K562 (cell line): ENCODE measurements around the gene TEX52. TPM values are rescaled to one million over a fixed set of nuclear protein-coding genes. Genes with fewer than 3 reads are reported as not detected.

Experiments
- ATAC-seq: fragments of 200-7000 bp; cut with Tn5 transposase; 3 replicates; pipeline ENCODE4 v1.9.1; 2020; ENCODE audit warnings: moderate library complexity
- BruUV-seq: library from RNA; stranded (reverse); fragments of 400-500 nt; replicated peaks from 2 replicates; lab custom pipeline; 2021; lab: Mats Ljungman, UMichigan
- CTCF ChIA-PET: fragments of 300-600 bp; formaldehyde crosslinking; extraction: SDS; loops from one replicate; lab custom pipeline; 2021; ENCODE audit warnings: low intra/inter-chr PET ratio; lab: Yijun Ruan, JAX
- POLR2A ChIA-PET: fragments of 300-600, 350-650 bp; sonication (Branson Sonifier 250); formaldehyde crosslinking; extraction: SDS; loops from one replicate; lab custom pipeline; 2021; ENCODE audit warnings: antibody characterized with exemption, inconsistent platforms; lab: Yijun Ruan, JAX
- DNase-seq, 4 experiments: peaks; one replicate each; pipeline versions ENCODE4 v3.0.0 to v3.0.0-alpha.2; 2011 to 2018; ENCODE audit warnings: low spot score in 3 of 4, mixed read lengths in 3 of 4; ENCODE audit errors: extremely low read depth in 1 of 4
- FAIRE-seq: peaks from 2 replicates; lab custom pipeline; 2011; peaks lifted over from hg19 to GRCh38; lab: Jason Lieb, UNC
- H2AFZ ChIP-seq: 2 replicates; pipeline ENCODE4 v1.6.0; 2011; ENCODE audit warnings: low read depth, low read length, control low read depth, inconsistent platforms
- H3K27ac ChIP-seq: fragments of 200-600 bp; 3 replicates; pipeline ENCODE4 v1.8.0; 2011; ENCODE audit warnings: low read depth, mild to moderate bottlenecking, control low read depth, inconsistent platforms, low read length, moderate library complexity, mixed read lengths; ENCODE audit errors: extremely low read depth
- H3K27me3 ChIP-seq, 2 experiments: fragments of 300-600 bp in 1 of 2; 2 replicates in 1 of 2; 3 replicates in 1 of 2; pipeline versions ENCODE4 v1.6.0 to v1.8.0; 2011; ENCODE audit warnings: inconsistent platforms in 2 of 2, low read length in 2 of 2, mild to moderate bottlenecking in 1 of 2, mixed read lengths in 1 of 2, moderate library complexity in 1 of 2; ENCODE audit not compliant: control insufficient read depth in 2 of 2, insufficient read depth in 2 of 2
- H3K36me3 ChIP-seq: fragments of 300-600 bp; 3 replicates; pipeline ENCODE4 v1.8.0; 2011; ENCODE audit warnings: mild to moderate bottlenecking, low read length, inconsistent platforms; ENCODE audit not compliant: control insufficient read depth, insufficient read depth
- H3K4me1 ChIP-seq, 2 experiments: fragments of 200-600 bp in 1 of 2; replicated peaks in 1 of 2; 2 replicates in 1 of 2; 3 replicates in 1 of 2; pipeline versions ENCODE4 v1.5.1 to v1.8.0; 2011; ENCODE audit warnings: inconsistent platforms in 2 of 2, low read length in 2 of 2, mild to moderate bottlenecking in 1 of 2, mixed read lengths in 1 of 2, moderate library complexity in 1 of 2; ENCODE audit not compliant: control insufficient read depth in 2 of 2, insufficient read depth in 2 of 2
- H3K4me2 ChIP-seq: 2 replicates; pipeline ENCODE4 v1.6.1; 2011; ENCODE audit warnings: low read length, control low read depth, inconsistent platforms, mixed read lengths; ENCODE audit not compliant: insufficient read depth
- H3K4me3 ChIP-seq: fragments of 200-600 bp; sonication (generic), shearing (Covaris generic); 2 replicates; pipeline ENCODE4 v1.5.1; 2016; ENCODE audit warnings: control low read depth, inconsistent platforms
- H3K79me2 ChIP-seq: fragments of 200-600 bp; 3 replicates; pipeline ENCODE4 v1.8.0; 2011; ENCODE audit warnings: low read length, inconsistent platforms; ENCODE audit not compliant: control insufficient read depth, insufficient read depth
- H3K9ac ChIP-seq, 2 experiments: 2 replicates each; pipeline versions ENCODE4 v1.6.0 to v1.6.1; 2011; ENCODE audit warnings: low read depth in 2 of 2, low read length in 2 of 2, control low read depth in 1 of 2, inconsistent platforms in 1 of 2, mild to moderate bottlenecking in 1 of 2, mixed read lengths in 1 of 2; ENCODE audit not compliant: insufficient read depth in 1 of 2
- H3K9me1 ChIP-seq: one replicate; pipeline ENCODE4 v1.6.0; 2011; ENCODE audit warnings: inconsistent platforms, mild to moderate bottlenecking, low read length, moderate library complexity; ENCODE audit not compliant: control insufficient read depth, insufficient read depth
- H3K9me3 ChIP-seq: replicated peaks from 2 replicates; pipeline ENCODE4 v1.5.1; 2011; ENCODE audit warnings: low read depth, low read length, inconsistent platforms; ENCODE audit not compliant: control insufficient read depth, insufficient read depth
- H4K20me1 ChIP-seq: replicated peaks from 2 replicates; pipeline ENCODE4 v1.6.1; 2011; ENCODE audit warnings: low read length, inconsistent platforms, mixed read lengths; ENCODE audit not compliant: control insufficient read depth, insufficient read depth
- POLR2G ChIP-seq: fragments of 200-400 bp; formaldehyde crosslinking; IDR thresholded peaks from 2 replicates; pipeline ENCODE4 v1.6.1; 2017; ENCODE audit warnings: low read depth, mild to moderate bottlenecking, antibody characterized with exemption, low read length, moderate library complexity
- SMARCC2 ChIP-seq: fragments of 450-650 bp; IDR thresholded peaks from 2 replicates; pipeline ENCODE4 v1.6.1; 2017; ENCODE audit warnings: antibody characterized with exemption, moderate library complexity, mild to moderate bottlenecking, low read depth
- WGBS: fragments of 100-300 bp; shearing (Covaris generic); methylation state at CpG from one replicate; pipeline ENCODE4 v1.1.6; 2016; ENCODE audit warnings: low coverage, mixed read lengths; ENCODE audit not compliant: insufficient coverage; ENCODE audit errors: missing lambda C conversion rate; 5-methylcytosine and 5-hydroxymethylcytosine counted together
- in situ Hi-C: fragments of 300-500 bp; cut with MboI; formaldehyde crosslinking; loops from 4 replicates; pipeline ENCODE4 v1.15.0; 2018; ENCODE audit warnings: inconsistent platforms, mixed read lengths
- intact Hi-C: fragments of 100-400 bp; cut with micrococcal nuclease; formaldehyde crosslinking; loops from 2 replicates; pipeline ENCODE4 v1.14.2; 2022
- polyA plus RNA-seq, 8 experiments: library from polyadenylated mRNA; depleted of rRNA in 4 of 8; stranded (reverse) in 5 of 8; unstranded in 3 of 8; fragments of >200 nt; fragmentation: Nextera tagmentation in 2 of 8; fragmentation: Illumina TruSeq in 1 of 8; extraction: Ambion mirVana in 2 of 8; extraction: Trizol in 1 of 8; gene quantifications; 2 replicates each; pipeline versions ENCODE4 v1.2.1 to v1.2.3, GENCODE V29; 2011 to 2014; ENCODE audit warnings: inconsistent platforms in 1 of 8, missing spikeins in 1 of 8
- total RNA-seq, 7 experiments: library from RNA; depleted of rRNA in 6 of 7; stranded (reverse); fragments of >200 nt in 6 of 7; fragmentation: Illumina TruSeq in 2 of 7; extraction: Trizol in 2 of 7; gene quantifications; 2 replicates each; pipeline versions ENCODE4 v1.2.1 to v1.2.3, GENCODE V29; 2011 to 2021; ENCODE audit warnings: low replicate concordance in 1 of 7
- TF ChIP-seq, protein P1 (sequence below): sonication (generic); formaldehyde crosslinking; IDR thresholded peaks from 2 replicates; pipeline ENCODE4 v1.8.0; 2023; ENCODE audit warnings: mild to moderate bottlenecking, missing genetic modification reagents
- TF ChIP-seq, protein P2 (sequence below): fragments of 450-650 bp; IDR thresholded peaks from 2 replicates; pipeline ENCODE4 v1.6.1; 2016; ENCODE audit warnings: antibody characterized with exemption
- TF ChIP-seq, protein P3 (sequence below): sonication (generic); formaldehyde crosslinking; IDR thresholded peaks from 2 replicates; pipeline ENCODE4 v1.5.0; 2020; ENCODE audit warnings: missing genetic modification reagents
- TF ChIP-seq, protein P4 (sequence below): fragments of 250-450 bp; sonication (Bioruptor Pico); IDR thresholded peaks from 2 replicates; pipeline ENCODE4 v1.4.0; 2020; ENCODE audit warnings: mild to moderate bottlenecking, moderate library complexity, borderline replicate concordance

The TEX52 gene
- total and polyA plus RNA-seq, 9 of the 15 experiments (the other 6 are each of a cell fraction or from before 2014, with no cell fraction given), result not detected

DNA sequence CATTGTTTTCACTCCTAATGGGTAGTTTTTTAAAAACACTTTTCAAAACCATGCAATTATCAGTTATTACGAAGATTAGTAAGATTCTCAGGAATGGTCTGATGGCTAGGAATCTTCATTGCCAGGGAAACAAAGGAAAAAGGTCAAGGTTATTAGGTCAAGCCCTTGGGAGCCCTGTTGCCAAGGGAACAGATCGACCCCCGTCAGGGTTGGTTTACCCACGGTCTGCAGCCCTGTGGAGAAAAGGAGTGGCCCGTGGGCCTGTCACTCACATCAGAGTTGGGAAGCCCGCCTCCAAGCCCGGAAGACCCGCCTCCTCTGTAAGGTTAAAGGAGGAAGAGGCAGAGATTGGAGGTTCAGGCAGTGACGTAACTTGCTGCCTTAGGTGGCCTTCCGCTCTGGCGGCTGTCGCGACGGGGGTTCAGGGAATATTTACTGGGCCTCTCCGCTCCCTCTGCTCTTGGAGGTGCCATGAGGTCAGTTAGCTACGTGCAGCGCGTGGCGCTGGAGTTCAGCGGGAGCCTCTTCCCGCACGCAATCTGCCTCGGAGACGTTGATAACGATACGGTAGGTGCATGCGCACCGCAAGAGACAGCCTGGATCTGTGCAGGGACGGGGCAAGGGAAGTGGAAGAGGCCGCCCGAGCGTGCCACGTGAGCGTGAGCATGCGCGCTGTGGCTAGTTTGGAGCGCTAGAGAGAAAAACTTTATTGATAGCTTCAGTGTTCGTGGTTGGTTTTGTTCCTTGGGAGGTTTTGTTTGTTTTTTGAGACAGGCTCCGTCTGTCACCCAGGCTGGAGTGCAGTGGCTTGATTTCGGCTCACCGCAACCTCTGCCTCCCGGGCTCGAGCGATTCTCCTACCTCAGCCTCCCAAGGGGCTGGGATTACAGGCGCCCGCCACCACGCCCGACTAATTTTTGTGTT is 44.3 kb downstream of the TEX52 start, which contains the start of gene ITFG2 (continued):
- TF ChIP-seq, protein P1, sequence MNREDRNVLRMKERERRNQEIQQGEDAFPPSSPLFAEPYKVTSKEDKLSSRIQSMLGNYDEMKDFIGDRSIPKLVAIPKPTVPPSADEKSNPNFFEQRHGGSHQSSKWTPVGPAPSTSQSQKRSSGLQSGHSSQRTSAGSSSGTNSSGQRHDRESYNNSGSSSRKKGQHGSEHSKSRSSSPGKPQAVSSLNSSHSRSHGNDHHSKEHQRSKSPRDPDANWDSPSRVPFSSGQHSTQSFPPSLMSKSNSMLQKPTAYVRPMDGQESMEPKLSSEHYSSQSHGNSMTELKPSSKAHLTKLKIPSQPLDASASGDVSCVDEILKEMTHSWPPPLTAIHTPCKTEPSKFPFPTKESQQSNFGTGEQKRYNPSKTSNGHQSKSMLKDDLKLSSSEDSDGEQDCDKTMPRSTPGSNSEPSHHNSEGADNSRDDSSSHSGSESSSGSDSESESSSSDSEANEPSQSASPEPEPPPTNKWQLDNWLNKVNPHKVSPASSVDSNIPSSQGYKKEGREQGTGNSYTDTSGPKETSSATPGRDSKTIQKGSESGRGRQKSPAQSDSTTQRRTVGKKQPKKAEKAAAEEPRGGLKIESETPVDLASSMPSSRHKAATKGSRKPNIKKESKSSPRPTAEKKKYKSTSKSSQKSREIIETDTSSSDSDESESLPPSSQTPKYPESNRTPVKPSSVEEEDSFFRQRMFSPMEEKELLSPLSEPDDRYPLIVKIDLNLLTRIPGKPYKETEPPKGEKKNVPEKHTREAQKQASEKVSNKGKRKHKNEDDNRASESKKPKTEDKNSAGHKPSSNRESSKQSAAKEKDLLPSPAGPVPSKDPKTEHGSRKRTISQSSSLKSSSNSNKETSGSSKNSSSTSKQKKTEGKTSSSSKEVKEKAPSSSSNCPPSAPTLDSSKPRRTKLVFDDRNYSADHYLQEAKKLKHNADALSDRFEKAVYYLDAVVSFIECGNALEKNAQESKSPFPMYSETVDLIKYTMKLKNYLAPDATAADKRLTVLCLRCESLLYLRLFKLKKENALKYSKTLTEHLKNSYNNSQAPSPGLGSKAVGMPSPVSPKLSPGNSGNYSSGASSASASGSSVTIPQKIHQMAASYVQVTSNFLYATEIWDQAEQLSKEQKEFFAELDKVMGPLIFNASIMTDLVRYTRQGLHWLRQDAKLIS (CRISPR knock-in tag), result no peak

DNA sequence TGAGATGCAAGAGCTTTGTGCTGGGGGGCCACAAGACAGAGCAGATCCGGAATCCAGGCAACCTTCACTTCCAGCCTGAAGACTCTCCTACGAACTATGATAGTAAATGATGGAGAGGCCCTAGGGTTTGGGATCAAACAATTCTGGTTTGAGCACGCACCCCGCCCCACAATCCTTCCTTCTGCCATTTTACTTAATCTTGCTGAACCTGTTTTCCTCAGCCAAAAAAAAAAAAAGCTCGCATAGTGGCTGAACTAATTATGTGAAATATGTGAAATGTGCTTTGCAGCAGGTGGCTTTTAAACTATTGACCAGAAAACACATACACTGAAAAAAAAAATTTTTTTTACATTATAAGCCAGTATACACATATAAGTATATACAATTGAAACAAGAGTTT is 45.0 kb downstream of the TEX52 start:
- Histone ChIP-seq H3K4me2 (no peak overlapping the region; the same call in 1 of the 2 replicates), H2AFZ (peak overlapping the region; percentile 83), H3K9me1 (no peaks in the 10 kb centered on the region), H3K9ac (peak overlapping the region in 1 of 2 experiments; percentile 90; a peak in 2 of 4 replicates), H3K79me2 (peaks cover 19% of the 10 kb centered on the region), H4K20me1 (no peaks in the 10 kb centered on the region), H3K4me3 (no peak overlapping the region), H3K27me3 (no peaks in the 10 kb centered on the region), H3K9me3 (no peaks in the 10 kb centered on the region), H3K27ac (peak overlapping the region; percentile 61), H3K4me1 (peaks cover 0 to 2% of the 10 kb centered on the region in 2 experiments; a peak in 1 of 5 replicates), H3K36me3 (peaks cover 13% of the 10 kb centered on the region; the same call in 1 of the 3 replicates)
- in situ Hi-C loops, result no loop called here
- POLR2A ChIA-PET, result no interaction called here
- DNase-seq, result no peak
- no peak for ATAC-seq
- intact Hi-C loops, result no loop called here
- BruUV-seq, result no TSS peak
- CTCF ChIA-PET, result no interaction called here
- FAIRE-seq, result no peak
- 52% methylated on average over 4 of the region's 5 CpGs for WGBS
- TF ChIP-seq SMARCC2 (no peak), POLR2G (no peak)
- TF ChIP-seq, protein P2, sequence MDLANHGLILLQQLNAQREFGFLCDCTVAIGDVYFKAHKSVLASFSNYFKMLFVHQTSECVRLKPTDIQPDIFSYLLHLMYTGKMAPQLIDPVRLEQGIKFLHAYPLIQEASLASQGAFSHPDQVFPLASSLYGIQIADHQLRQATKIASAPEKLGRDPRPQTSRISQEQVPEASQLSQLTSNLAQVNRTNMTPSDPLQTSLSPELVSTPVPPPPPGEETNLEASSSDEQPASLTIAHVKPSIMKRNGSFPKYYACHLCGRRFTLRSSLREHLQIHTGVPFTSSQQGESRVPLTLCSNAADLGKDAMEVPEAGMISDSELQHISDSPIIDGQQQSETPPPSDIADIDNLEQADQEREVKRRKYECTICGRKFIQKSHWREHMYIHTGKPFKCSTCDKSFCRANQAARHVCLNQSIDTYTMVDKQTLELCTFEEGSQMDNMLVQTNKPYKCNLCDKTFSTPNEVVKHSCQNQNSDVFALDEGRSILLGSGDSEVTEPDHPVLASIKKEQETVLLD, result no peak
- TF ChIP-seq, protein P3, sequence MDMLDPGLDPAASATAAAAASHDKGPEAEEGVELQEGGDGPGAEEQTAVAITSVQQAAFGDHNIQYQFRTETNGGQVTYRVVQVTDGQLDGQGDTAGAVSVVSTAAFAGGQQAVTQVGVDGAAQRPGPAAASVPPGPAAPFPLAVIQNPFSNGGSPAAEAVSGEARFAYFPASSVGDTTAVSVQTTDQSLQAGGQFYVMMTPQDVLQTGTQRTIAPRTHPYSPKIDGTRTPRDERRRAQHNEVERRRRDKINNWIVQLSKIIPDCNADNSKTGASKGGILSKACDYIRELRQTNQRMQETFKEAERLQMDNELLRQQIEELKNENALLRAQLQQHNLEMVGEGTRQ (CRISPR knock-in tag), result no peak
- TF ChIP-seq, protein P4, sequence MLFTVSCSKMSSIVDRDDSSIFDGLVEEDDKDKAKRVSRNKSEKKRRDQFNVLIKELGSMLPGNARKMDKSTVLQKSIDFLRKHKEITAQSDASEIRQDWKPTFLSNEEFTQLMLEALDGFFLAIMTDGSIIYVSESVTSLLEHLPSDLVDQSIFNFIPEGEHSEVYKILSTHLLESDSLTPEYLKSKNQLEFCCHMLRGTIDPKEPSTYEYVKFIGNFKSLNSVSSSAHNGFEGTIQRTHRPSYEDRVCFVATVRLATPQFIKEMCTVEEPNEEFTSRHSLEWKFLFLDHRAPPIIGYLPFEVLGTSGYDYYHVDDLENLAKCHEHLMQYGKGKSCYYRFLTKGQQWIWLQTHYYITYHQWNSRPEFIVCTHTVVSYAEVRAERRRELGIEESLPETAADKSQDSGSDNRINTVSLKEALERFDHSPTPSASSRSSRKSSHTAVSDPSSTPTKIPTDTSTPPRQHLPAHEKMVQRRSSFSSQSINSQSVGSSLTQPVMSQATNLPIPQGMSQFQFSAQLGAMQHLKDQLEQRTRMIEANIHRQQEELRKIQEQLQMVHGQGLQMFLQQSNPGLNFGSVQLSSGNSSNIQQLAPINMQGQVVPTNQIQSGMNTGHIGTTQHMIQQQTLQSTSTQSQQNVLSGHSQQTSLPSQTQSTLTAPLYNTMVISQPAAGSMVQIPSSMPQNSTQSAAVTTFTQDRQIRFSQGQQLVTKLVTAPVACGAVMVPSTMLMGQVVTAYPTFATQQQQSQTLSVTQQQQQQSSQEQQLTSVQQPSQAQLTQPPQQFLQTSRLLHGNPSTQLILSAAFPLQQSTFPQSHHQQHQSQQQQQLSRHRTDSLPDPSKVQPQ (CRISPR knock-in tag), result no peak
